SHP77 treated with DMSO at 0.1 percent for 48 hours (cell line): ENCODE measurements around the gene MKX.
A peak's percentile ranks its signal among the peaks of the same experiment; 100 is the strongest.

Source experiments
- DNase-seq: peaks from one replicate; lab custom pipeline; 2025; lab: John Stamatoyannopoulos, UW

The MKX gene

DNA sequence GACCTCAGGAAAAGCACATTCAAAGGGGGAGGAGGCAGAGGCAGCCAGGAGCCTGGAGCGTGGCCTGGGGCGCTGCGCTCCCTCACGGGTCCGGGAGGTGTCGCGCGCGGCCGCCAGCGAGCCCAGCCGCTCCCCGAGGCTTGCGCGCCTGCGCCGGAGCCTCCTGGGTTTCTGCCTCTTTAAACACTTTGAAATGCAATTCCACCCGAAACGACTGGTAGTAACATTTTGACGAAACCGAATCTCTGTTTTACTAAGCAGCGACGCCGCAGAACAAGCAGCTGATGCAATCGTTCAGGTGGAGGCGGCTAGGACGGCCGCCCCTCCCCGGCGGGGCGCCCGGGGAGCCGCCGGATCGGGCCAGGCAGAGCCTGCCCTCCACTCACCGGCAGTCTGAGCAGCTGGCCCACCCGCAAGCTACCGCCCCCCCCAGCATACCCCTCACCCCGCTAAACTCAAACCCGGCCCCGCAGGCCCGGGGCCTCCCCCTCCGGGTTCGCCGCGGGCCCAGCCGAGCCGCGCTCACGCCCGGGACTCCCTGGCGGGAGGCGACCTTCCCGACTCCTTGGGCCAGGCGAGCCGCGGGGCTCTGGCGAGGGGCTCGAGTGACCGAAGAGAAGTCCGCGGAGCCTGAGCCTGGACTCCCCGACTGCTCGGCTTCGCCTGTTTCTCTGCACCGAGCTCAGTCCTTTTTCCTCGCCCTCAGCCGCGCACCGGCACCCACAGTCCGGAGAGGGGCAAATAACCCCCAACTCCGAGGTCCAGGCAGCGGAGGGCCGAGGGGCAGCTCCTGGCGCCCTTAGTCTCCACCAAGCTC lies 3.2 kb downstream of the MKX start:
- no peak for DNase-seq

DNA sequence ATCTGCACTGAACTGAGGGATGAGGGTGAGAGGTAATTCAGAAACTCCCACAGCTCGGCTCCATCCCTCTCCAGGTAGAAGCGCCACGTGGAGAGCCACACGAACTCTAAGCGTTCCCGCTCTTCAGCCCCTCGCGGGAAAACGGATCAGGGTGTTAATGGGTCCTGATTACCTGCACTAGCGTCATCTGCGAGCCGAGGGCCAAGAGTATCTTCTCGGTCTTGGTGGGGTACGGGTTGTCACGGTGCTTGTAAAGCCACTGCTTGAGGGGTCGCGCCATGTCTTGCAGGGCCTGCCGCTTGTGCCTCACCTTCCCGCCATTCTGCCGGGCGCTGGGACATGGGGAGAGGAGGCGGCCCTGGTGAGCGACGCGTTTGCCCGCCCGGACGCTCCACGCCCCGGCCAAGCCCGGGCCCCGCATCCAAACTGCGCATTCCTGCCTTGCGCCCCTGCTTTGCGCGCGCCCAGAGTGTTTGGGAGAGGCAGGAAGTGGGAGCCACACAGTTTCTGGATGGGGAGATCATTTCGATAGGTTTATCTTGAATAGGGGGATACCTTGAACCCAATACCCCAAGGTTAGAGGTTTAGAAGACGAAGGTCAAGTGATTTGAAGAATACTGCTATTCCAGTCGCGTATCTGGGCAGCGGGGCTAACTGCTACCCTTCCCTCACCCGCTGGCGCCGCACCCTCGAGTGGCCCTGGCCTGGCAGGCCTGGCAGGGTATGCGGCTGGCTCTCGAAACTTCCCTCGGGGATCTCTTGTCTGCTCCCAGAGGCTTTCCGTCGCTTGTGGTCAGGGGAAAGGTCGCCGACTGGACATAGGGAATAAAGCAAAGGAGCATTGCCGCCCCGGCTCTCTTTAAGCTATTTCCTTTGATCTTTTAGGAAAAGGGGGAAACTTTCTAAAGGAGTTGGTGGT lies 4.2 kb downstream of the MKX start:
- no peak for DNase-seq

DNA sequence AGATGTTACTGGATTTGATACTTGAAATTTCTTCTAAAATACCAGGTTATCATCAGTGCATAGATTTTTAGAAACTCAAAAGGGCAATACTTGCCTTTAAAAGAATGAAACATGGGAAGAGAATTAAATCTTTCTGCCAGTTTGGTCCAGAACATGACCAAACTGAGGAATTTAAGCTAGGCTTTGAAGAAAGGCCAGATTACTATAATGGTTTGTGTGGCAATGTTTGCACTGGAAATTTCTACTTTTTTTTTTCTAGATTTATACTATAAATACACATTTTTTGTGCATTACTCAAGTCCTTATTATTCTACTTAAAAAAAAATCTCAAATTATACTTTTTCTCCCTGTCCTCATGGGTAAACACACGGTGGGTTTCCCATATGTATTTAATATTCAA lies 9.2 kb downstream of the MKX start:
- no peak for DNase-seq

DNA sequence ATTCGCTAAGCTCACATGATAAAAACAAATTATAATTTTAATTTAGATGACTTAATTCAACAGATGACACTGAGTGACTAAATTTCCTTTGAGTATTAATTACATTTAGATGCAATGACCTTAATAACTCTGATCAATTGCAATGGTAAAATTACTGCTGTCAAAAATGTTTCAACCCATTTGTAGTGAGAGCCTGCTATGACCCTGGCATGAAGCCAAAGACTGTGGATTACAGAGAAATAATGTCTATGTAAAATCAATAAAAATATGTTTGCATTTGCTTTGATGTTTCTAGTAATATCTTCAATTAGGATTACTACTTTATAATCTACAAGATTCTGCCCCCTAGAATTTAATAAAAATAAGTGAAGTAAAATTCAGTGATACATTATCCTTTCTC lies 15.6 kb downstream of the MKX start:
- DNase-seq: no peak

DNA sequence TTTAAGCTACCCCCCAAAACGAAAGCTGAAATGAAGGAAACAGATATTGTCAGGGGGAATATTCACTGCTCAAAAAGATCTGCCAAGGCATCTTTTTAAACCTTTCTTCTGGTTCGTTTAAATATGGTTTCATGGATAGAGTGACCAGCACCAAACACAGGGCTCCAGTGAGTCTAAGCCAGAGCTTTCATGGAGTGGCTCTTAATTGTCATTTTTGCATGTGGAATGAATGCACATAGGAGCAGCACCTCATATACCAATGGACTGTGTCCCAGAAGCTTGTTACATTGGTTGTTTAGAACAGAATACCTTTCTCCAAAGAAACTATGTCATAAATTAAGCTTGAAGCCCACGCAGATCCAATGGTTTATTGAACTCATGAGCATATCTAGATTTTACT lies 17.3 kb downstream of the MKX start:
- no peak for DNase-seq

DNA sequence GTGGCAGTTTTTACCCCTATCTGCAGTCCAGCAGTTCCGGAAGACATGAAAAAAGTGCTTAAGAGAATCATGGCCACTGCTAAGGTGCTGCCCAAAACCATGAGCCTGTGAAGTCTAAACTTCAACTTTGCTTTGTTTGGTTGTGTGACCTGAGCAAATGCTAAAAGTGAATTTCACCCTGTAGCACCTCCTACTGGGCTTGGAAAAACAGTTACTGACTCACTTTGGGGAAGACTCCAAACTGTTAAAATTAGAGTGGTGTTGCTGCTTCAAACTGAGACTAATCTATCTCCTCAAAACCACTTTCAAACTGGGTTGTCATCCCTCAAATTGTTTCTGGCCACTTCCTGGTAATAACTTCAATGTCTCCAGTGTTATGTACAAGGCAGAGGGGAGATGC lies 21.3 kb downstream of the MKX start:
- DNase-seq: no peak

DNA sequence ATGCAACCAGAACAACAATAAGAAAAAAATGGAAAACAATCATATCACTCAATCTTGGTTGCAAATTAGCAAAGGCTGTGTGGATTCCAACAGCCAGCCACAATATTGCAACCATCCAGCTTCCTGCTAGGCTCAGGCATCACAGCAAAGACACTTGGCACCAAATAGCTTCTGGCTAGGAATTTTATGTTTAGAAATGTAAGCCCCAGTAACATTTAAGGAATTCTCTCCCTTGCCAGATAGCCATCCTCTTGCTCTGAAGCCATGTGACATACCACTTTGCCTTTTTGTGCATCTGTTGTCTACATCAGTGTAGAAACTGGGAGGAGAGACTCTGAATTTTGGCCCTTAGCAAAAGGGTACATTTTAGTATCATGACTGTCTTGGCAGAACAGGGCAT lies 22.2 kb downstream of the MKX start:
- no peak for DNase-seq

DNA sequence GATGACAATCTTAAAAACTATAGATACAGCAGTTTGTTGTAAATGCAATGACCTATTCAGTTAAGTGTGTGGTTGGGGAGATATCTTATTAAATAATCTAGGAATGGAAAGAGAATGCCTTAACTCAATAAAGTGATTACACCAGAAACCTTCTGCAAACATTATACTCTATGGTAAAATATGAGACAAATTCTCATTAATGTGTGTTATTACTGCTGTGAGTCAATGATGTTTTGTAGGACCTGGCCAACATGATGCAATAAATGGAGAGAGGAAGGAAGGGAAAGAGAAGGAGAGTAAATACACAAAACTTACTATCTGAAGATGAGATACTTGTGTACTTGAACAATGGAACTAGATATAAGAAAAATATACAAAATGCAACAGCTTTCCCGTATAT lies 25.1 kb downstream of the MKX start:
- DNase-seq: no peak

DNA sequence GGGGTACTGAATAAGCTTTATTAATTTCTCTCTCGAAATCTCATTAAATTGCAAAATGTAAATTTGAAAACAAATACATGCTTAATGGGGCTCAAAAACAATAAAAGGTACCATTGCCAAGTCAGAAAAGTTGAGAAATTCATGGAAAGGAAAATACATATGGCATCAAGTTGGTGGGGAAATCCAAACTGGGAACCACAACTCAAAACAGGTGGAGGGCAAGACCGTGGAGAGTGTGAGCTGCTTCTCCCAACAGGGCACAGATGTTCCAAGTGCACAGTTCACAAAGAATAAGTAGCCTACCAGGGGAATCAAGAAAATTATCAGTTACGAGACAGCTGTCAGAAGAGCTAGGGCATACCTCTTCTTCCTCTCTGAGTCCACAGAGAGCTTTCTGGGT lies 26.6 kb downstream of the MKX start:
- no peak for DNase-seq

DNA sequence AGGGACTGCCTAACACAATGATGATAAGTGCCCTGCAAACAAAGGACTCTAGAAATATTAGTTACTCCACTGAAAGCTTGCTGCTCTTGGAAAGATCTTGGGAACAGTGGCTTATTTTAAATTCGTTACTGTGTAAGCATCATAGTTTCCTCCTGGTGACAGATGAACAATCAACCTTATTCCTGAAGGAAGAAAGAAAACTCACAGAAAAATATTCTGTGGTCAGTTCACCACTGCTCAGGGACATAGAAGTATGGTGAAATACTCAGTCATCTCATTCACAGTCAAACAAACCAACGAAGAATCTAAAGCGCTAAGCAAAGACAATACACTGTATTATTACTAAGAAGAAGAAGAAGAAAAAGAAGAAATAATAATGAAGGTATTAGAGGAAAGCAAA lies 27.8 kb downstream of the MKX start:
- no peak for DNase-seq

DNA sequence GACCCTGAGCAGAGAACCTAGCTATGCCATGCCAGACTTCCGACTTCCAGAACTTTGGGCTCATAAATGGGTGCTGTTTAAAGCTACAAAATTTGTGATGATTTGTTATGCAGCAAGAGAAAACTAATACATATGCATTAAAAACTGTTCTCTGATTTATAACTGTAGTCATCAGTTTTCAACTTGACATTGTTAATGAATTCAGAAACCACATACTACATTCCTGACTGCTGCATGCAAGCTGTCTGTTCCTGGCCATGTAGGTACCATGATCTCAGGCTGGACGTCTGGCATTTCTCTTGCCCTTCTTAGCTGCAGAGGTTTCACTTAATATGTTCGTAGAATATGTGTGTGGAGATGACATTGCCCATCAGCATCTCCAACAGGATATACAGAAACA lies 28.4 kb downstream of the MKX start:
- DNase-seq: no peak

DNA sequence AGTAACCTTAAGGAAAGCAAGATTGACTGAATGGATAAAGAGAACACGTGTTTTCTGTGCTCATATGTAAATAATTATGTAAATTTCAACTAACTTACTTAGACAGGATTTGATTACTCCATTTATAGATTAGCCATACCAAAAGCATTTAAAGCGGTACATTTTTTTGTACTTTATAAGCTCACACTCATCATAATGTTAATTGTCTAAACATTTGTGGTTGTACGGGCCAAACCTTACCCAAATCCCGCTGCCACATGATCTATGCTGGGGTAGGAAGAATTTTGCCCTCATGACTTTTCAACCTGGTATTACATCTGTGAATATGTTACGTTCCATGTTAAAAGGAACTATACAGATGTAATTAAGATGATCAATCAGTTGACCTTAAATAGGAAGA lies 29.1 kb downstream of the MKX start:
- no peak for DNase-seq

DNA sequence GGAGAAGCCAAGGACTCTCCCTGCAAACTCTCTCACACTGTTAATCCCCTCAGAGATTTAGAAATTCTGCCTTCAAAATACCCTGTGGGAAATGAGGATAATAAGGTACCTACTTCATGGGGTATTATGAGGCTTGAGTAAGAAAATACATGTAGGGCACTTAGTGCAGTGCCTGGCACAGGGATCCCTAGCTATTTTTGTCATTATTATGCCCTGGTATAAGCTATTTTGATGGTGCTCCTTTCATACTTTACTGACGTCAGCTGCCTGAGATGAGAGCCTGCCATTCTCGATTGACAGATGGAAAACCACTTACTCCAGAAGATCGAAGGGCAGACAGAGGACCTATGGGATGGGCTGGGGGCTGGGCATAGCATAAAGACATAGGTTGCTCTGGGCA lies 30.1 kb downstream of the MKX start:
- DNase-seq: no peak

DNA sequence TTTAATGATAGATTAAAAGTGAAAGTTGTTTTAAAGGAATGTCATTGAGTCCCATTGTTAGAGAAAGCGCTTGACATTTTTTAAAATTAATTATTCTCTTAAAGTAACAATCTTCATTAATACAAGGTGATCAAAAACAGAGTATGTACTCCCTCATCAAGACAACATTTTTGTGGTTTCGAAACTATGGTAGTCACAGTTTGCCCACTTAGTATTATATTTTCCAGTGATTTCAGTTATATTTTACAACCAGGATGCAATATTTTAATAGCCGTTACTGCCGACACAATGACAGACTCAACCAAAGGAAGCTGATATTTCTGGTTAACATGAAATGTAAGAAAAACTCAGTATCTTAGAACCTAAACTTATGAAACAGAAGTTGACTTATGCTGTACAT lies 31.3 kb downstream of the MKX start:
- DNase-seq: no peak

DNA sequence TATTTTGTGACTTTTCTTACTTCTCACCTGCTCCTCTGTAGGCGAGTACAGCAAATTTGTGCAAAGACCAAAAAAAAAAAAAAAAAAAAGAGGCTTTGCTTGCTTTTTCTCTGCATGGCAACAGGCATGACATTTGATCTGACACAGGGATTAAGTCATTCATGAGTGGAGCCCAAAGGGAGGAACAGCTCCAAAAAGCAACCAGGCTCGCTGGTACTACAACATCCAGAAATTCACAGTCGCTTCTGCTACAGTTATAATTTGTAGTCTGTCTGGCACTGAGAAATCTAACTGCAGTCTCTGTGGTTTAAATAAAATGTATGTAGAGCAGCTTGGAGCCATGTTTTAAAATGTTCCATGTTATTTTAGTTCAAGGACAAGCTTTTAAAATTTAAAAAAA lies 31.7 kb downstream of the MKX start:
- DNase-seq: no peak

DNA sequence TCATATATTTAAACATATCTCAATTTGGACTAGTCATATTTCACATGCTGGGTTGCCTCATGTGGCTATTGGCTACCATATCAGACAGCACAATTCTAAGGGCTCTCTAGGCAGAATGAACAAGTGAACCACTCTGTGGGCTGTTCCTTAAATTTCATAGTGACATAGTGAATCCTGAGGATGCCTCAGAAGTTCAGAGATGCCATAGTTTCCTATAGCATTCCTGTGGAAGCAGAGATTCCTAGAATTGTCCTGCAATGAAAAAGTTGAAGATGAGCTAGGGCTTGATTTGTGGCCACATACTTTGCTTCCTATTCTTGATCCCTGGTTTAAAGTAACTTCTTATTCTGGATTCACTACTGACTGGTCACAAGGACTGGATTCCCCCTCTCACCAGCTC lies 35.6 kb downstream of the MKX start:
- no peak for DNase-seq

DNA sequence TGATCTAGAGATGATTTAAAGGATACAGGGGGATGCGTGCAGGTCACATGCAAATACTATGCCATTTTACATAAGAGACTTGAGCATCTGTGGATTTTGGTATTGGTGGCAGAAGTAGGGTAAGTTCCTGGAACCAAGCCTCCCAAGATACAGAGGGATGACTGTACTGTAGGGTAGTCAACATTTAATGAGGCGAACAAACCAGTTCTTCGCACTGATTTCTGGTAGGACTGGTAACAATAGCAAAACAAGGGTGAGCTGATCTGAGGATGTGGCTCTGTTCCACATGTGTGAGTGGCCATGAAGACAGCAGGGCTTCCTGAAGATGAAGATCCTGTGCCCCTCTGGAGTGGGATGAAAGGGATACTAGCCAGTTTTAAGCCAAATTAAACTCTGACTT lies 36.3 kb downstream of the MKX start:
- no peak for DNase-seq

DNA sequence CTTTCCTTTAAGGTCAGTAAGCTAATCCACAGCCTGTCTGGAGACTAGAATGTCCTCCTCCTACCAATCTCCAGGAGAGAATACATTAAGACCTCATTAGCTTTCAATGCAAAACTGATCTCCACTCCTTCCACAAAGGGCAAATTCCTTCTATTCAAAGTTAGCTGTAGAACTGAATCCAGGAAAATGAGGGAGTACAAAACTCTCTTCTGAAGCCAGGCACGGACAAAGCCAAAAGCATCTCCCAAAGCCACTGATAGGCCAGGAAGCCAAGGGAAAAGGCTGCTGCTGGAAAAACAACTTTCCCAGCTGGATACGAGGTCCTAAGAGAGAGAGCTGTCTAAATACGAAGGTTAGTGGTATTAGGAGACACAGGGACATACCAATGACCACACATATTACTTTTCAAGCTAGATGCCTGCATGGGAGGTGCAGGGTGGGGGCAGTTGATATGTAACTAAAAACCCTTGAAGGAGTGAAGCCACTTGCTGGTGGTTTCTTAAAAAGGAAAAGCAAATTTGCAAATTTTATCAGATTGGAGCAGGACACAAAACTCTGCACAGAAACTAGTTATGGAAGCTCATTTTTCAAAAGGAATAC lies 43.6 kb downstream of the MKX start:
- no peak for DNase-seq

DNA sequence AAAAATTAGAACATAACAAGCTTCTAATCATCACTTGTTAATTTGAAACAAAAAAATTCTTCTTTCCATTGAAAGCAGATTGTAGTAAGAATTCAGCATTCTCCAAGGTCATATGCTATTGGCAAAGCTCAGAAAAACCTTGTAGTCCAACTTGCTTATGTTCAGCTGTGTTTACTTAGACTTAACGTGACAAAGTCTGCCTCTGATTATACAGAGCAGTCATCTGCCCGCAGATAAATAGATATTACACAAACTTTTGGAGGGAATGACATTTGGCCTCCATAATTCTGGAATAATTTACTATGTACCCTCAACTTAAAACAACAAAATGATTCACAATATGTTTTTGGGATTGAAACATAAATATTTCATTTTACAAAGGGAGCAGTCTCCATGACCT lies 45.8 kb downstream of the MKX start:
- DNase-seq: peak; percentile 13

DNA sequence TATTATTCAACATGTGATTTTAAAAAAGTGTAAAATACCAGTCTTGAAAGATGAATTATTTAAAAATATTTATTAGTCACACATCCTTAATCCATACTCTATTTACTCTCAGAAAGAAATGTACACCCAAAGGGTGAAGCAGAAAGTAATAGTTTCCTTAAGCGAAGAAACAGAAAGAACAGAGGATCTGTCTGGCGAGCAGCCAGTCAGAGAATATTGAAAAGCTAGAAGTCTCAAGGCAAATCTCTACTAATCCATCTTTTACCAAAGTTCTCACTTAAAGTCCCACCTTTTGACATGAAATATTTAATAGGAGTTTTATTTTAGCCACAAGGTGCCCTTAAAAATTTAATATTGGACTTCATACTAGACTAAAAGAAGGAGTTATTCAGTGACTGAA lies 46.7 kb downstream of the MKX start:
- DNase-seq: no peak

DNA sequence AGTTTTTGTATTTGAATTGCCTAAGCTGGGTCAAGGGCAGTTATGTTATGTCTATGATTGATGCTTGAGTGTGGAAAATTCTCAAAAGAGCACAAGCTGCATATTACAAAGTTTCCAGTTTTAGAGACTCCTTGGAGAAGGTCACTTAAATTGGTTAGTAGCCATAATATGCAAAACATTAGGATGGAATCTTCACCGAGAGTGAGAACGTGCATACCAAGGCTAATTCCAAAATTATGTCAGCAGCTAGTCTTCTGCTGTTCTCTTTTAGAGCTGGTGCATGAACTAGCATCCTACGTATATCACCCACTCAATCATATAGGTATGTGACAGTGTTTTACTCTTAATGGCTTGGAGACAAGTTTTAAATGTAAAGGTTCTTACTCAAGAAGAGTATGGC lies 49.2 kb downstream of the MKX start:
- DNase-seq: no peak

DNA sequence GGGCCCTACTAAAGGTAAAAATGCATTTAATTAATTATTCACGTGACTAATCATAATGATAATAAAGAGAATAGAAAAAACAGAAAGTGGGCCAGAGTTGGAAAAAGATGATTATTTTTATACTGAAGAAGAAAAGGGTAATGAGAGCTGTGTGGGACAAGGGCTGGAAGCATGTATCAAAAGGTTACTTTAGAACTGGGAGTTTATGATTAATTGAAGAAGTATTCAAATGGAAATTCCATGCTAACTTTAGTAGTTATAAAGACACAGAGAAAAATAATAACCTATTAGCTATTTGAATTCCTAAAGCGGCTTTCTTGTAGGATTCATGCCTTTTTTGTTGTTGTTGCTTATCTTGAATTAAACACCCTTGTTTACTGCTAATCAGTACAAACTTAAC lies 49.9 kb downstream of the MKX start:
- DNase-seq: no peak

DNA sequence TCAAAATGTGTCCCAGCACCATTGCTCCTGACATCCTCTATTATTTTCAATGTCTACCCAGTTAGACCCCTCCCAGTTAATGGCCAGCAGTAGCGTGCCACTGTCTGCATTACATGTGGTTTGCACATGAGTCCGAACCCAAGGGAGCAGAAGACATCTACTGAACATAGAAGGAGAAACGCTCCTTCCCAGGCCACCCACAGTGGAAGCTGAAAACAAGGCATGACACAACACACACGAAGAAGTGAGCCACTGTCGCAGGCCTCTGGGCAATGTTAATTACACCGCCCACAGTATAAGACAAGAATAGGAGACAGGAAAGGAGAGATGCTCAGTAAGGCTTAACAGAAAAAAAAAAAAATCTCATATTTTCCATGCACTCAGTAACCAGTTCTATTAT lies 50.5 kb downstream of the MKX start:
- DNase-seq: no peak
